Tibial artery (tissue), 4 donors: Measurements from ENCODE around the gene PTPRG.

Source experiments
- DNase-seq, 2 donors: peaks; one replicate each; pipeline ENCODE4 v3.0.0-alpha.2; 2019
- H3K27ac ChIP-seq, 2 donors: fragments of 200-600 bp; sonication (generic) in 1 of 2; 1 replicate in 1 of 2; 2 replicates in 1 of 2; pipeline ENCODE4 v1.5.1; 2018 to 2019; ENCODE audit warnings: mild to moderate bottlenecking in 1 of 2
- H3K27me3 ChIP-seq, 2 donors: fragments of 200-600 bp; sonication (generic) in 1 of 2; one replicate each; pipeline versions ENCODE4 v1.5.1 to v1.6.0; 2016 to 2019
- H3K36me3 ChIP-seq, 3 donors: fragments of 200-600 bp; sonication (generic) in 2 of 3; one replicate each; pipeline ENCODE4 v1.5.1; 2016 to 2019; ENCODE audit warnings: mild to moderate bottlenecking in 2 of 3
- H3K4me1 ChIP-seq, 4 donors: fragments of 200-600 bp; sonication (generic) in 2 of 4; 1 replicate in 3 of 4; 2 replicates in 1 of 4; pipeline ENCODE4 v1.5.1; 2016 to 2019
- H3K4me3 ChIP-seq, 2 donors: fragments of 200-600 bp; sonication (generic) in 1 of 2; 1 replicate in 1 of 2; 2 replicates in 1 of 2; pipeline ENCODE4 v1.5.1; 2018 to 2019; ENCODE audit warnings: mild to moderate bottlenecking in 2 of 2
- H3K9me3 ChIP-seq, 3 donors: fragments of 200-600 bp; sonication (generic) in 1 of 3; one replicate each; pipeline ENCODE4 v1.5.1; 2016 to 2019
- CTCF ChIP-seq, 2 experiments: fragments of 200-600 bp in 1 of 2; fragments of 450-650 bp in 1 of 2; IDR thresholded peaks; one replicate each; pipeline ENCODE4 v1.5.1; 2017 to 2019; ENCODE audit warnings: antibody characterized with exemption in 2 of 2, mild to moderate bottlenecking in 1 of 2, moderate library complexity in 1 of 2
- intact Hi-C: fragments of 100-400 bp; cut with DNase I; formaldehyde crosslinking; loops from one replicate; pipeline ENCODE4 v1.15.0; 2023; ENCODE audit warnings: low total_unique reads

PTPRG gene

GRCh38 chr3:62300617-62301016 is 739.2 kb downstream of the PTPRG start:
- intact Hi-C loops = no loop called here
- H3K9me3 ChIP-seq = peaks cover 6 to 22% (median 10%) of the 10 kb centered on the region in 3 donors
- no peaks in the 10 kb centered on the region for H3K36me3 ChIP-seq
- TF ChIP-seq CTCF (IDR thresholded peaks at IDR 0.05) = no peak
- no peak overlapping the region for H3K4me3 ChIP-seq
- H3K27me3 ChIP-seq = no peaks in the 10 kb centered on the region
- H3K4me1 ChIP-seq = peaks cover 0 to 7% (median 0%) of the 10 kb centered on the region in 4 donors
- no peak for DNase-seq
- H3K27ac ChIP-seq = no peak overlapping the region

GRCh38 chr3:62312201-62312600 is 750.8 kb downstream of the PTPRG start:
- no peaks in the 10 kb centered on the region for H3K9me3 ChIP-seq
- no peak for TF ChIP-seq CTCF (IDR thresholded peaks at IDR 0.05)
- intact Hi-C loops = no loop called here
- no peak for DNase-seq
- H3K4me1 ChIP-seq = no peaks in the 10 kb centered on the region
- H3K27ac ChIP-seq = no peak overlapping the region
- H3K4me3 ChIP-seq = no peak overlapping the region
- no peaks in the 10 kb centered on the region for H3K27me3 ChIP-seq
- no peaks in the 10 kb centered on the region for H3K36me3 ChIP-seq

- H3K36me3 ChIP-seq = no peaks in the 10 kb centered on the region
- H3K4me3 ChIP-seq = no peak overlapping the region
- DNase-seq = no peak
- peaks cover 0 to 10% (median 4%) of the 10 kb centered on the region in 4 donors for H3K4me1 ChIP-seq
- no peak overlapping the region for H3K27ac ChIP-seq
- H3K27me3 ChIP-seq = no peaks in the 10 kb centered on the region
- intact Hi-C loops = no loop called here
- no peaks in the 10 kb centered on the region for H3K9me3 ChIP-seq
- TF ChIP-seq CTCF (IDR thresholded peaks at IDR 0.05) = no peak
Measured at GRCh38 chr3:62316525-62316924, 755.2 kb downstream of the PTPRG start.

GRCh38 chr3:62318365-62318751 is 757.0 kb downstream of the PTPRG start:
- no peak for DNase-seq
- peaks cover 0 to 3% (median 0%) of the 10 kb centered on the region in 3 donors for H3K36me3 ChIP-seq
- H3K27ac ChIP-seq = peak overlapping the region; percentile 50 to 59
- H3K27me3 ChIP-seq = no peaks in the 10 kb centered on the region
- intact Hi-C loops = no loop called here
- no peak for TF ChIP-seq CTCF (IDR thresholded peaks at IDR 0.05)
- H3K4me1 ChIP-seq = peaks cover 0 to 10% (median 4%) of the 10 kb centered on the region in 4 donors
- H3K9me3 ChIP-seq = no peaks in the 10 kb centered on the region
- H3K4me3 ChIP-seq = peak overlapping the region; percentile 56 to 64

- Histone ChIP-seq H3K27me3 (no peaks in the 10 kb centered on the region), H3K4me3 (peak overlapping the region; percentile 56 to 64), H3K4me1 (peaks cover 0 to 10% (median 4%) of the 10 kb centered on the region in 4 donors), H3K9me3 (no peaks in the 10 kb centered on the region), H3K36me3 (peaks cover 0 to 5% (median 0%) of the 10 kb centered on the region in 3 donors), H3K27ac (peak overlapping the region; percentile 50 to 59)
- TF ChIP-seq CTCF (IDR thresholded peaks at IDR 0.05) = peak in 1 of 2 experiments; percentile 11
- intact Hi-C loops = no loop called here
- peak; percentile 82 to 85 for DNase-seq
Measured at GRCh38 chr3:62318752-62319569, 757.6 kb downstream of the PTPRG start.
